Omental fat pad (tissue), 4 donors: ENCODE data around the gene PINK1. TPM values are rescaled to one million over a fixed set of nuclear protein-coding genes. Genes with fewer than 3 reads are reported as not detected.

ENCODE experiments used
- ATAC-seq: fragments of 150-250 bp; one replicate; pipeline ENCODE4 v1.9.1; 2016; ENCODE audit warnings: mild to moderate bottlenecking, moderate library complexity; ENCODE audit not compliant: low FRiP score
- DNase-seq: peaks from one replicate; pipeline ENCODE4 v3.0.0-alpha.2; 2019; ENCODE audit warnings: low spot score
- total RNA-seq, 4 donors: library from RNA; depleted of rRNA; stranded (reverse); fragments of >200 nt; gene quantifications; one replicate each; pipeline ENCODE4 v1.1.0, GENCODE V29; 2016
- TF ChIP-seq, protein P1 (sequence below), 3 donors: fragments of 450-650 bp; IDR thresholded peaks; one replicate each; pipeline ENCODE4 v1.5.1; 2016 to 2017; ENCODE audit warnings: antibody characterized with exemption in 3 of 3, mild to moderate bottlenecking in 3 of 3, moderate library complexity in 2 of 3

Gene PINK1
- total RNA-seq, 4 donors from 2014 or later: 71.9 to 132 (median 111) TPM

- ATAC-seq: no peak
- DNase-seq: no peak
- TF ChIP-seq, protein P1, sequence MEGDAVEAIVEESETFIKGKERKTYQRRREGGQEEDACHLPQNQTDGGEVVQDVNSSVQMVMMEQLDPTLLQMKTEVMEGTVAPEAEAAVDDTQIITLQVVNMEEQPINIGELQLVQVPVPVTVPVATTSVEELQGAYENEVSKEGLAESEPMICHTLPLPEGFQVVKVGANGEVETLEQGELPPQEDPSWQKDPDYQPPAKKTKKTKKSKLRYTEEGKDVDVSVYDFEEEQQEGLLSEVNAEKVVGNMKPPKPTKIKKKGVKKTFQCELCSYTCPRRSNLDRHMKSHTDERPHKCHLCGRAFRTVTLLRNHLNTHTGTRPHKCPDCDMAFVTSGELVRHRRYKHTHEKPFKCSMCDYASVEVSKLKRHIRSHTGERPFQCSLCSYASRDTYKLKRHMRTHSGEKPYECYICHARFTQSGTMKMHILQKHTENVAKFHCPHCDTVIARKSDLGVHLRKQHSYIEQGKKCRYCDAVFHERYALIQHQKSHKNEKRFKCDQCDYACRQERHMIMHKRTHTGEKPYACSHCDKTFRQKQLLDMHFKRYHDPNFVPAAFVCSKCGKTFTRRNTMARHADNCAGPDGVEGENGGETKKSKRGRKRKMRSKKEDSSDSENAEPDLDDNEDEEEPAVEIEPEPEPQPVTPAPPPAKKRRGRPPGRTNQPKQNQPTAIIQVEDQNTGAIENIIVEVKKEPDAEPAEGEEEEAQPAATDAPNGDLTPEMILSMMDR (IDR thresholded peaks at IDR 0.05): no peak
These were observed 871 bp downstream of the PINK1 start for GRCh38 chr1:20634065-20634593.

- TF ChIP-seq, protein P1 (IDR thresholded peaks at IDR 0.05): no peak
- DNase-seq (no peak), ATAC-seq (no peak)
These were observed 1.4 kb downstream of the PINK1 start for GRCh38 chr1:20634594-20635084.

DNA sequence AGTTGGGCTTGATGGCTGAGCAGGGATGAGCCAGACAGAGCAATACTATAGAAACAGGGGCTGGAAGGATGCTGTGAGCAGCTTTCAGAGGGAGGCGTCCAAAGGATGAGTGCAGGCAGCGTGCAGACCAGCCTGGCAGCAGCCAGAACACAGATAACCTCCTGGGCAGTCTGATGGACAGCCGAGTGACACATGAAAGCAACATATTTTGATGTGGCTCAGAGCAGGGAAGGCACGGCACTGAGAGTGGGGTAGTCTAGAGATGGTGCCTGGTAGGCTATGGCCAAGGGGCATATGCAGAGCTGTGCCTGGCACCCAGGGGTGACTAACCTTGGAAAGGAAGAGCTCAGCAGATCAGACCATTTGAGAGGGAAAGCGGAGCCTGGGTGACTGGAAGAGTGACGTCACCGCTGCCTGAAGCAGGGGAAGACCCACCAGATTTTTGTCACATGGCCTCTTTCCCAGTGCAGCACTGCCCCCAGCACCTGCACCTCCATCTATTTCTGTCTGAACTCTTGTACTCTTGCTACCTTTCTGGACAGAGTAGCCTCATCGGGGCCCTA is 3.6 kb downstream of the PINK1 start:
- TF ChIP-seq, protein P1 (IDR thresholded peaks at IDR 0.05): no peak
- ATAC-seq: no peak

GRCh38 chr1:20640183-20640597 is 6.9 kb downstream of the PINK1 start:
- DNase-seq (no peak), ATAC-seq (no peak)
- TF ChIP-seq, protein P1 (IDR thresholded peaks at IDR 0.05): no peak

More for the DNA sequence above, 3.6 kb downstream of the PINK1 start:
- DNase-seq: no peak

- ATAC-seq (no peak), DNase-seq (no peak)
- TF ChIP-seq, protein P1 (IDR thresholded peaks at IDR 0.05): no peak
These were observed 8.7 kb downstream of the PINK1 start for GRCh38 chr1:20641975-20642374.

DNA sequence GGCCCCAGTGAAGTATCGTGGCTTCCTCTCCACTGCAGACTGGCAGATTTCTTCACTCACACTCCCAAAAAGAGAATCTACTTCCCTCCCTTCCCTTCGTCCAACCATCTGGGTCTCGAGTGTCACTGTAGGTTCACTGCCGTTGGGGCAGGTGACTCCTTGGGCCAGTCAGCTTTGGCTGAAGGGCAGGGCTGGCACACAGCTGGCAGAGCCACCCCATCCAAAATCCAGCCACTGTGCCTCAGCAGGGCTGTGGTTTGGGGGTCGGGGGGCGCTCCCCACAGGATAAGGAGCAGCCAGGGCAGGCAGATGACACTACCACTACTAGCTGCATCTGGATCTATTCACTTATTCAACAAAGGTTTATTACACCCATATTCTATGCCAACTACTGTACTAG is 9.8 kb downstream of the PINK1 start:
- no peak for DNase-seq
- TF ChIP-seq, protein P1 (IDR thresholded peaks at IDR 0.05): no peak
- no peak for ATAC-seq

- DNase-seq (no peak), ATAC-seq (no peak)
- TF ChIP-seq, protein P1 (IDR thresholded peaks at IDR 0.05): no peak
These were observed 11.2 kb downstream of the PINK1 start for GRCh38 chr1:20644416-20644815.
